ENCODE data around the gene TMEM53. TPM values are rescaled to one million over a fixed set of nuclear protein-coding genes. Genes with fewer than 3 reads are reported as not detected.

TMEM53 gene
- total RNA-seq, 2 donors from 2014 or later: 3.9 to 12.9 TPM

DNA sequence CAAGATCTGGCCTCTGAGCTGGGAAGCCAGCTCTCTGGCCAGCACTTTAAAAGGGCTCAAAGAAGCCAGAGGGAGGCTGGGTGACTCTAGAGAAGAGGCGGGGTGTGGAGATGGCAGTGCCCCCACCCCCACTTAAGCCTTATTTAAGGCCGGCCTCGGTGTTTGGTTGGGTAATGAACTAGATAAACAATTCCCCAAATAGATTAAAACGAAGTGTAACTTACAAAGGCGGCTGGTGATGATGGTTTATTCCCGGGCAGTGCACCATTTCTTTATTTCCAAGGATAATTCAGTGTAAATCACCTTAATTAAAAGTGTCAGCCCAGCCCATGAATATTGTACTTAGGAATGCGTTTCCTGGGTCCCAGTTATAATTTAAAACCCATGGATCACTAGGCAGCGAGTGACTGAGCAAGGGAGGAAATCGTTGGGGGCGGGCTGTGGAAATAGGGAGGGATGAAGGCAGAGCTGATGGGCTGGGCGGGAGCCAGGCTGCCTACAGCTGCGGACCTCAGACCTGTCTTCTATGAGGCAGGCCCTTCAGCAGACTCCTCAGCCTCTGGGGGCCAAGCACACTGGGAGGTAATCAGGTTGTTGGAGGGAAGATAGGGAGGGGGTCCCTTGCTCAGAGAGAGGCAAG lies 54.9 kb downstream of the TMEM53 start:
- H3K27ac ChIP-seq: no peak overlapping the region
- no peak for TF ChIP-seq CTCF (IDR thresholded peaks at IDR 0.05)
- H3K27me3 ChIP-seq (replicated peaks; ENCODE audit: insufficient read depth): no peaks in the 10 kb centered on the region
- H3K4me1 ChIP-seq (ENCODE audit: control insufficient read depth in 1 of 2, low read depth in 2 of 2): peaks cover 0 to 9% of the 10 kb centered on the region in 2 donors
- DNase-seq (ENCODE audit: low spot score) (no peak), ATAC-seq (ENCODE audit: insufficient number of reproducible peaks, low FRiP score, low read depth) (no peak)
- H3K36me3 ChIP-seq: no peaks in the 10 kb centered on the region
- H3K9me3 ChIP-seq: no peaks in the 10 kb centered on the region
- no peak overlapping the region for H3K4me3 ChIP-seq

DNA sequence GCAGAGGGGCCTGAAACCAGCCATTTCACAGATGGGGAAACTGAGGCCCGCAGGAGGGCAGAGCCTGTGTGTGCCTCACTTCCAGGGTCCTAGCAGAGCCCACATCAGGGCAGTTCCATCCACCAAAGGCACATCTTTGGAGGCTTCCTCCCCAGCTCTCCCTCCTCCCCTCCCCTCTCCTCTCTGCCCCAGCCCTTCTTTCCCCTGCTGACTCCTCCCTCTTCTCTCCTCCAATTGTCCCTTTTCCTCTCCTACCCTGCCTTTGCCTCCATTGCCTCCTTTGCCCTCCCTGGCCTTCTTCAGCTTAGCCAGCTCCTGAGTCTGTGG lies 56.6 kb downstream of the TMEM53 start:
- no peaks in the 10 kb centered on the region for H3K36me3 ChIP-seq
- no peak for TF ChIP-seq CTCF (IDR thresholded peaks at IDR 0.05)
- ATAC-seq (ENCODE audit: insufficient number of reproducible peaks, low FRiP score, low read depth) (no peak), DNase-seq (ENCODE audit: low spot score) (no peak)
- peaks cover 0 to 9% of the 10 kb centered on the region in 2 donors for H3K4me1 ChIP-seq (ENCODE audit: control insufficient read depth in 1 of 2, low read depth in 2 of 2)
- peak overlapping the region; percentile 50 for H3K4me3 ChIP-seq
- no peaks in the 10 kb centered on the region for H3K9me3 ChIP-seq
- H3K27me3 ChIP-seq (replicated peaks; ENCODE audit: insufficient read depth): no peaks in the 10 kb centered on the region
- no peak overlapping the region for H3K27ac ChIP-seq

DNA sequence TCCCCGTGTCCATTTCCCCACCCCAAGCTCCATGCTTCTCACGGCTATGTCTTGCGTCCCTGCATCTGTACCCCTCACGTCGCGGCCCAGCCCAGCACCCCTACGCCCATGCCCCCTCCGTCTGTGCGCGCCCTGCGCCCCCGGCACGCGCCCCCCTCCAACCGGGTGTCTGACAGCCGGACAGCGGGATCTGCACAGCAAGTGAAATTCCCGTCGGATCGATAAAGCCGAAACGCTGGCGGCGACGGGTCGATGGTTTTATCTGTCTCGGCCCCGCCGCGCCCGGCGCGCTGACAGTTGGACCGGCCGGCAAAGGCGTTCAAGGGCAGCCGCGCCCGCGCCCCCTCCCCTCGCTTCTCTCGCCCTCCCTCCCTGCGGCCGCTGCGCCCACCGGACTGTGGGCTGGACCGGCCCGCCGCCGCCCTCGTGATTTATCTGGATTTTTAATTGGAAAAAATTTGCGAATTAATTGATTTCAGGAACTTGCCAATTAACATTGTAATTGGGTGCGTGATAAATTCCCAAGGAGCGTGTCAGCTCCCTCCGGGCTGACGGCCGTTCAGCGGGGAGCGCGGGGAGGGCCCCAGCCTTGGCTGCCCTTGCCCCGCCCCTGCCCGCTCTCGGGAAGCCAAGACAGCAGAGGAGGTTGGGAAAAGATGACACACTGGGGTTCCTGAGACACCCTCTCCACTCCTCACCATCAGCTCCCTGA lies 57.1 kb downstream of the TMEM53 start:
- Histone ChIP-seq H3K27ac (no peak overlapping the region), H3K4me1 (ENCODE audit: control insufficient read depth in 1 of 2, low read depth in 2 of 2) (peaks cover 0 to 9% of the 10 kb centered on the region in 2 donors), H3K27me3 (replicated peaks; ENCODE audit: insufficient read depth) (no peaks in the 10 kb centered on the region), H3K9me3 (no peaks in the 10 kb centered on the region), H3K36me3 (no peaks in the 10 kb centered on the region), H3K4me3 (peak overlapping the region; percentile 50)
- TF ChIP-seq CTCF (IDR thresholded peaks at IDR 0.05): no peak
- ATAC-seq (ENCODE audit: insufficient number of reproducible peaks, low FRiP score, low read depth) (no peak), DNase-seq (ENCODE audit: low spot score) (no peak)

DNA sequence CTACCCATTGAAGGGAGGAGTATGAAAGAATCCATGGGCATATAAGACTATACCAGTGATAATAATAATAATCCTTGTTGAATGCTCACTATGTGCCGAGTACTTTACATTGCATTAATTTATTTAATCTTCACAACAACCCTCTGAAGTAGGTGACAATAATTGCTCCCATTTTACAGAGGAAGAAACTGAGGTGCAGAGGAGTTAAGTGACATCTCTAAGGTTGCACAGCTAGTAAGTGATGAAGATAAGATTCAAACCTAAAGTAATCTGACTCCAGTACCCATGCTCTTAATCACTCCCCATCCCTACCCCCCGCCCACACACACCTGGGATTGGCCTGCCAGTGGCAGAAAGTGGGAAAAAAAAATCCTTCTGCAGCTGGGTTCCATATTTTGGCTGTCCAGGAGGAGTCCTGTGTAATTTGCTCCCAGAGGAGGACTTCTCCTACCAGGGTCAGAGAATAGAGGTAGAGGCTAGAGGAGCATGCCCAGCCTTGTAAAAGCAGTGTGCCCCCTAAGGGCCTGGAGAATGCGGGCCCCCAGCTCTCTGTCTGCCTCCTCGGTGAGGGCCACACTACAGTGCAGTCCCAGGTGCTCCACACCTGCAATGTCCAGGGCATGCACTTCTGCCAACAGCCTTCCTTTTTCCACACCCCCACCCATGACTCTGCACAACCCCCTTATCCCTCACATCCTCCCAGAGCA lies 57.8 kb downstream of the TMEM53 start:
- no peak for ATAC-seq (ENCODE audit: insufficient number of reproducible peaks, low FRiP score, low read depth)
- no peaks in the 10 kb centered on the region for H3K36me3 ChIP-seq
- no peak overlapping the region for H3K4me3 ChIP-seq
- H3K27ac ChIP-seq: no peak overlapping the region
- no peak for TF ChIP-seq CTCF (IDR thresholded peaks at IDR 0.05)
- DNase-seq (ENCODE audit: low spot score): no peak
- H3K4me1 ChIP-seq (ENCODE audit: control insufficient read depth in 1 of 2, low read depth in 2 of 2): peaks cover 0 to 9% of the 10 kb centered on the region in 2 donors
- no peaks in the 10 kb centered on the region for H3K9me3 ChIP-seq
- H3K27me3 ChIP-seq (replicated peaks; ENCODE audit: insufficient read depth): no peaks in the 10 kb centered on the region

- Histone ChIP-seq H3K4me1 (ENCODE audit: control insufficient read depth in 1 of 2, low read depth in 2 of 2) (peaks cover 0 to 9% of the 10 kb centered on the region in 2 donors), H3K9me3 (no peaks in the 10 kb centered on the region), H3K36me3 (no peaks in the 10 kb centered on the region), H3K27me3 (replicated peaks; ENCODE audit: insufficient read depth) (no peaks in the 10 kb centered on the region), H3K27ac (no peak overlapping the region), H3K4me3 (no peak overlapping the region)
- no peak for ATAC-seq (ENCODE audit: insufficient number of reproducible peaks, low FRiP score, low read depth)
- no peak for DNase-seq (ENCODE audit: low spot score)
- no peak for TF ChIP-seq CTCF (IDR thresholded peaks at IDR 0.05)
Measured at GRCh38 chr1:44613941-44614340, 60.3 kb downstream of the TMEM53 start.
